HCT116 (cell line): ENCODE results near the gene SZT2. TPM values are rescaled to one million over a fixed set of nuclear protein-coding genes. Genes with fewer than 3 reads are reported as not detected.

ENCODE experiments used
- ATAC-seq: fragments of 200-7000 bp; cut with Tn5 transposase; 2 replicates; pipeline ENCODE4 v1.9.1; 2020; ENCODE audit warnings: mild to moderate bottlenecking, moderate library complexity
- BruUV-seq: library from RNA; stranded (reverse); fragments of 400-500 nt; replicated peaks from 2 replicates; lab custom pipeline; 2021; lab: Mats Ljungman, UMichigan
- CTCF ChIA-PET: fragments of 300-600 bp; sonication (Branson Sonifier 250); formaldehyde crosslinking; loops from one replicate; lab custom pipeline; 2021; ENCODE audit warnings: antibody characterized with exemption; lab: Charles Lee
- POLR2A ChIA-PET: fragments of 300-600, 350-600 bp; sonication (Branson Sonifier 250); formaldehyde crosslinking; loops from one replicate; lab custom pipeline; 2021; ENCODE audit warnings: antibody characterized with exemption; lab: Charles Lee
- RAD21 ChIA-PET, 2 experiments: fragments of 300-600 bp; sonication (Branson Sonifier 250); formaldehyde crosslinking; loops; one replicate each; lab custom pipeline; 2023; ENCODE audit warnings: low total read pairs in 2 of 2; ENCODE audit not compliant: uncharacterized antibody in 2 of 2, unreplicated experiment in 2 of 2, low non-redundant PET in 1 of 2; lab: Charles Lee
- DNase-seq: peaks from one replicate; pipeline ENCODE4 v3.0.0-alpha.2; 2010; ENCODE audit warnings: low read depth, low spot score
- H2AFZ ChIP-seq: fragments of 200-600 bp; shearing (Covaris generic), sonication (generic); 2 replicates; pipeline ENCODE4 v1.6.1; 2017; ENCODE audit warnings: low read depth, mixed run types, mixed read lengths, antibody characterized with exemption, low read length; ENCODE audit not compliant: poor library complexity, severe bottlenecking
- H3K27ac ChIP-seq: 2 replicates; pipeline ENCODE4 v1.5.1; 2012; ENCODE audit warnings: low read depth, low read length
- H3K27me3 ChIP-seq: fragments of 200-600 bp; sonication (generic); 2 replicates; pipeline ENCODE4 v1.6.1; 2016; ENCODE audit warnings: mixed run types, low read length, mixed read lengths; ENCODE audit not compliant: insufficient read depth
- H3K36me3 ChIP-seq, 2 experiments: fragments of 200-500 bp in 1 of 2; fragments of 200-600 bp in 1 of 2; sonication (Bioruptor generic) in 1 of 2; sonication (generic) in 1 of 2; 2 replicates each; pipeline versions ENCODE4 v1.5.1 to v1.6.1; 2014 to 2016; ENCODE audit warnings: low read length in 2 of 2, inconsistent platforms in 1 of 2, mixed read lengths in 1 of 2, mixed run types in 1 of 2; ENCODE audit not compliant: insufficient read depth in 2 of 2, control insufficient read depth in 1 of 2
- H3K4me1 ChIP-seq, 2 experiments: fragments of 200-600 bp in 1 of 2; sonication (generic) in 1 of 2; 2 replicates each; pipeline versions ENCODE4 v1.5.1 to v1.6.1; 2012 to 2017; ENCODE audit warnings: low read length in 2 of 2, inconsistent platforms in 1 of 2, mild to moderate bottlenecking in 1 of 2, mixed read lengths in 1 of 2, mixed run types in 1 of 2, moderate library complexity in 1 of 2; ENCODE audit not compliant: insufficient read depth in 2 of 2, control insufficient read depth in 1 of 2
- H3K4me2 ChIP-seq: fragments of 200-600 bp; sonication (generic); 2 replicates; pipeline ENCODE4 v1.6.1; 2017; ENCODE audit warnings: mixed run types, low read length, mixed read lengths
- H3K4me3 ChIP-seq, 2 experiments: fragments of 200-600 bp in 1 of 2; sonication (generic) in 1 of 2; replicated peaks in 1 of 2; 2 replicates each; pipeline ENCODE4 v1.5.1; 2011 to 2016; ENCODE audit warnings: low read length in 2 of 2, control low read depth in 1 of 2, low read depth in 1 of 2, mild to moderate bottlenecking in 1 of 2, mixed read lengths in 1 of 2, mixed run types in 1 of 2
- H3K79me2 ChIP-seq: fragments of 200-600 bp; sonication (generic); 2 replicates; pipeline ENCODE4 v1.6.1; 2017; ENCODE audit warnings: mild to moderate bottlenecking, mixed run types, low read length, moderate library complexity, mixed read lengths; ENCODE audit not compliant: insufficient read depth
- H3K9ac ChIP-seq: fragments of 200-600 bp; sonication (generic); 2 replicates; pipeline ENCODE4 v1.6.1; 2016; ENCODE audit warnings: low read length, mixed read lengths
- H3K9me2 ChIP-seq: fragments of 200-600 bp; sonication (generic), shearing (Covaris generic); 2 replicates; pipeline ENCODE4 v1.6.1; 2017; ENCODE audit warnings: mixed run types, mild to moderate bottlenecking, moderate library complexity; ENCODE audit not compliant: insufficient read depth
- H3K9me3 ChIP-seq, 2 experiments: fragments of 200-500 bp in 1 of 2; fragments of 200-600 bp in 1 of 2; sonication (Bioruptor generic) in 1 of 2; sonication (generic) in 1 of 2; 2 replicates each; pipeline ENCODE4 v1.6.1; 2014 to 2017; ENCODE audit warnings: low read length in 2 of 2, mixed read lengths in 2 of 2, inconsistent platforms in 1 of 2, low read depth in 1 of 2, mild to moderate bottlenecking in 1 of 2, mixed run types in 1 of 2, moderate library complexity in 1 of 2; ENCODE audit not compliant: control insufficient read depth in 1 of 2, insufficient read depth in 1 of 2
- H4K20me1 ChIP-seq: fragments of 200-600 bp; sonication (generic), shearing (Covaris generic); 2 replicates; pipeline ENCODE4 v1.6.1; 2017; ENCODE audit warnings: mixed run types, mild to moderate bottlenecking, moderate library complexity; ENCODE audit not compliant: insufficient read depth
- ATF3 ChIP-seq: IDR thresholded peaks from 2 replicates; pipeline ENCODE4 v1.6.1; 2012
- CEBPB ChIP-seq: IDR thresholded peaks from 2 replicates; pipeline ENCODE4 v1.6.1; 2012; ENCODE audit warnings: low read depth
- CTCF ChIP-seq, 3 experiments: fragments of 200-600 bp in 1 of 3; sonication (generic) in 1 of 3; IDR thresholded peaks in 2 of 3; conservative IDR thresholded peaks in 1 of 3; 2 replicates each; pipeline ENCODE4 v1.5.1; 2012 to 2017; ENCODE audit warnings: low read depth in 2 of 3, low read length in 2 of 3, antibody characterized with exemption in 1 of 3, borderline replicate concordance in 1 of 3, control low read depth in 1 of 3, mild to moderate bottlenecking in 1 of 3, mixed read lengths in 1 of 3, mixed run types in 1 of 3, moderate library complexity in 1 of 3; ENCODE audit not compliant: insufficient read depth in 1 of 3
- ELF1 ChIP-seq: IDR thresholded peaks from 2 replicates; pipeline ENCODE4 v1.6.1; 2012; ENCODE audit warnings: low read depth, borderline replicate concordance
- EZH2 ChIP-seq: fragments of 200-600 bp; sonication (generic); IDR thresholded peaks from 2 replicates; pipeline ENCODE4 v1.6.1; 2017; ENCODE audit warnings: antibody characterized with exemption, mixed run types
- JUND ChIP-seq: IDR thresholded peaks from 2 replicates; pipeline ENCODE4 v1.6.1; 2012
- POLR2AphosphoS5 ChIP-seq: IDR thresholded peaks from 2 replicates; pipeline ENCODE4 v1.6.1; 2011; ENCODE audit warnings: mild to moderate bottlenecking, low read depth, low read length, moderate library complexity
- RAD21 ChIP-seq: IDR thresholded peaks from 2 replicates; pipeline ENCODE4 v1.6.1; 2012; ENCODE audit warnings: low read depth, mild to moderate bottlenecking
- SRF ChIP-seq: IDR thresholded peaks from 2 replicates; pipeline ENCODE4 v1.6.1; 2012; ENCODE audit warnings: low read depth
- YY1 ChIP-seq: IDR thresholded peaks from 2 replicates; pipeline ENCODE4 v1.6.1; 2011; ENCODE audit warnings: low read length, low read depth, moderate library complexity, mild to moderate bottlenecking; ENCODE audit not compliant: insufficient replicate concordance; ENCODE audit errors: extremely low read depth
- ZFX ChIP-seq: fragments of 450-650 bp; IDR thresholded peaks from 2 replicates; pipeline ENCODE4 v1.6.1; 2017
- intact Hi-C: fragments of 100-400 bp; cut with micrococcal nuclease; formaldehyde crosslinking; loops from 2 replicates; pipeline ENCODE4 v1.10.0; 2022
- total RNA-seq: library from RNA; stranded (reverse); gene quantifications from one replicate; pipeline ENCODE4 v1.2.1, GENCODE V29; 2021; ENCODE audit not compliant: unreplicated experiment

SZT2 gene
- total RNA-seq, 1 experiment from 2014 or later: 43.0 TPM

- ATAC-seq: no peak
- no peak for DNase-seq
- H3K79me2 ChIP-seq: peaks cover 36% of the 10 kb centered on the region
- no TSS peak for BruUV-seq
- TF ChIP-seq SRF: no peak
- TF ChIP-seq ELF1: no peak
- TF ChIP-seq ZFX: no peak
- no peak for TF ChIP-seq CEBPB
- TF ChIP-seq YY1: no peak
- no peak for TF ChIP-seq POLR2AphosphoS5
- TF ChIP-seq ATF3: no peak
- no peak for TF ChIP-seq JUND
- no peak for TF ChIP-seq RAD21
- H4K20me1 ChIP-seq: no peaks in the 10 kb centered on the region
- ChIA-PET CTCF (no interaction called here), POLR2A (no interaction called here), RAD21 (no interaction called here)
- intact Hi-C loops: no loop called here
- no peak overlapping the region for H3K9ac ChIP-seq
- no peaks in the 10 kb centered on the region for H3K9me3 ChIP-seq
- no peak overlapping the region for H3K4me2 ChIP-seq
- no peaks in the 10 kb centered on the region for H3K9me2 ChIP-seq
- H3K4me3 ChIP-seq: no peak overlapping the region
- H3K27me3 ChIP-seq: no peaks in the 10 kb centered on the region
- peaks cover 3 to 16% of the 10 kb centered on the region in 2 experiments; a peak in 3 of 4 replicates for H3K4me1 ChIP-seq
- no peak overlapping the region for H2AFZ ChIP-seq
- H3K36me3 ChIP-seq: peaks cover 22 to 40% of the 10 kb centered on the region in 2 experiments
- no peak overlapping the region for H3K27ac ChIP-seq
These were observed 3.0 kb upstream of the SZT2 start for GRCh38 chr1:43386676-43387075.

GRCh38 chr1:43387976-43388599, 1.6 kb upstream of the SZT2 start:
- ChIA-PET CTCF (no interaction called here), RAD21 (no interaction called here), POLR2A (no interaction called here)
- H3K4me2 ChIP-seq: peak overlapping the region; percentile 80
- intact Hi-C loops: no loop called here
- H3K9ac ChIP-seq: no peak overlapping the region
- no peaks in the 10 kb centered on the region for H3K9me3 ChIP-seq
- H3K9me2 ChIP-seq: no peaks in the 10 kb centered on the region
- peaks cover 36% of the 10 kb centered on the region for H3K79me2 ChIP-seq
- BruUV-seq: no TSS peak
- no peak for DNase-seq
- TF ChIP-seq CTCF (IDR thresholded peaks at IDR 0.05 in 2 of 3, conservative IDR thresholded peaks at IDR 0.05 in 1 of 3; ENCODE audit: borderline replicate concordance in 1 of 3, insufficient read depth in 1 of 3, low read depth in 2 of 3, low read length in 2 of 3) (no peak), POLR2AphosphoS5 (no peak), SRF (no peak), EZH2 (no peak), JUND (no peak), RAD21 (no peak)
- peak overlapping the region in 1 of 2 experiments; percentile 84; a peak in 2 of 4 replicates for H3K4me3 ChIP-seq
- ATAC-seq: no peak
- H3K27ac ChIP-seq: no peak overlapping the region
- H2AFZ ChIP-seq: no peak overlapping the region
- H4K20me1 ChIP-seq: no peaks in the 10 kb centered on the region
- H3K27me3 ChIP-seq: no peaks in the 10 kb centered on the region
- peaks cover 22 to 40% of the 10 kb centered on the region in 2 experiments for H3K36me3 ChIP-seq
- H3K4me1 ChIP-seq: peaks cover 3 to 16% of the 10 kb centered on the region in 2 experiments; a peak in 3 of 4 replicates
